GM18858 (cell line): ENCODE data around the gene TRERF1.

Experiments used
- ATAC-seq: cut with Tn5 transposase; IDR thresholded peaks from one replicate; pipeline ENCODE4 v1.9.1; 2021; ENCODE audit not compliant: unreplicated experiment

Gene TRERF1

DNA sequence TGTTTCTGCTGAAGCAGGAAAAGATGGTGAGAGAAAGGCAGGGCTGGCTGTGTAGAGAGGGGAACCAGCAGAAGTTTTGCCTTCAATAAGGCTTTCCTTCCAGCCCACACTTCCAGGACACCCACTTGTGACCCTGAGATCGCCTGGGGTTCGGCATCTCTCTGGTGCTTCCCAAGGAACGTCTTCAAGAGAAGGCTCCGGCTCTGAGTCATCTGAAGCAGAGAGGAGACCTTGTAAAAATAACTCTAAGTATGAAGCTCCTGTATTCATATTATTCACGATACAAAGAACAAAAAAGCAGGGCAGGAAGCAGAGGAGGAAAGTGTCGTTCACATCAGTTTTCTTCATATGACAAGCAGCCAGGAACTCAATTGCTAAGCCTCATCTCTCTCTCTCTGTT is 138.7 kb downstream of the TRERF1 start:
- ATAC-seq: no peak

DNA sequence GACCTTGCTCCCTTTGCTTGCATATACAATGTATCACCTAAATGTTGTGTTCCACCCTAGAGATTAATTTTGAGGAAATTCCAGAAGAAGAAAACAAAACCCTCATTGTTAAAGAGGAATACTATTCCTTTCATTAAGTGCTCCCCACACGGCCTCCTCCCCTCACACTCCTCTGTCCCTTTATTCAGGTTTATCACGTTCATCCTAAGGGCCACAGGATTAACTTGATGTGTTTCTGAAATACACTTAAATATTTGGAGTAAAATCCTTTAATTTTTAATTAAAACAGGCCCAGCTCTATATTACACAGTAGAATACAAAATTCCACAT is 144.6 kb downstream of the TRERF1 start:
- ATAC-seq: no peak

DNA sequence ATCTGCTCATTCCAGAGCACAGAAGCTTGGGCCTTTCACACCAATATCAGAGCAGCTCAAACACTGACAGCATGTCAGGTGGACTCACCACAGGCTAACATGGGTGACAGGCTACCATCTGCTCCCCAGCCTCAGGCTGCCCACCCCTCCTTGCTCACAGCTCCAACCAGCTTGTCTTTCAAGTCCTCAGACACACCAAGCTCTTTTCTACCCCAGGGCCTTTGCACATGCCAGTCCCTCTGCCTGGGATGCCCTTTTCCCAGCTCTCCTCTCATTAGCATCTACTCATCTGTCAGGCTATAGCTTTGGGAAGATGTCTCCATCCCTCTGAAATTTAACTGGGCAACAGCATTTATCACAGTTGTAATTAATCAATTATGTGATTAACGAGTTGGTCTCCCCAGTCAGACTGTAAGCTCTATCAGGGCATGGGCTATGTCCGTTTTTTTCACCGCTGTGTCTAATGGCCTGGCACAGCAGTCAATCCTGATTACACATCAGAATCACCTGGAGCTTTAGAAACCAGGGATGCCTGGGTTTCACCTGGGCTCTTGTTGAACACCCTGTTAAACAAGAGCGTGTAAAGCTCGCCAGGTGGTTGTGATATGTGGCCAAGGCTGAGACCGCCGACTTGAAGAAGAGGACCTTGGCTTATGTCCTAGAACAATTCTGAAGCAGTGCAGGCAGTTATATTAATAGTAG is 145.1 kb downstream of the TRERF1 start:
- ATAC-seq: no peak

DNA sequence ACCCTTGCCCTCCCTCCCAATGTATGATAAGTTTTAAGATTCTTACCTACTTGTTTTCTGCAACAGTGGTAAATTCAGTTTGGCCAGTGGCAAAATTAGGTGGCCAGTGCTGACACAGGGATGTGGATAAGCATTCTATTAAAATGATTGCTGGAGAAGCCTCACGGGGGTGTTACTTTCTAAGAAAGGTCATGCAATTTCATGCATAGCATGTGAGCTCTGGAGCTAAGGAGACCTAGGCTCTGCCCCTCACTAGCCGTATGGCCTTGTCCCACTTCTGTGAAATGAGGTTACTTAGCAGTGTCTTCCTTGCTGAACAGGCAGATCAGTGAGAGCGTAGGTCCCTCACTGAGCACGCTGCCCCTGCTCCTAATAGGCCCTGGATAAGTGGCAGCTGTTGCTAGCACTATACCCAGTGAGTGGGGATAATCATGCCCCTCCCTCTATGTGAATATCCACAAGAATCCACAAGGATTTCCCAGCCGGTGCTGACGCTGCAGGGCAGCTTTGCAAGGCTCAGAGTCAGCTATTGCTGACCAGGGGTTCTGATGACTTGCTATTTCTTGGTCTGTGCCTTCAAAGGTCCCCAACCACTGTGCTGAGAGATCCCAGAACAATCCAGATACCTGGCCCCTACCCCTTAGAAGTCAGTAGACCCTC is 147.5 kb downstream of the TRERF1 start:
- ATAC-seq: no peak

DNA sequence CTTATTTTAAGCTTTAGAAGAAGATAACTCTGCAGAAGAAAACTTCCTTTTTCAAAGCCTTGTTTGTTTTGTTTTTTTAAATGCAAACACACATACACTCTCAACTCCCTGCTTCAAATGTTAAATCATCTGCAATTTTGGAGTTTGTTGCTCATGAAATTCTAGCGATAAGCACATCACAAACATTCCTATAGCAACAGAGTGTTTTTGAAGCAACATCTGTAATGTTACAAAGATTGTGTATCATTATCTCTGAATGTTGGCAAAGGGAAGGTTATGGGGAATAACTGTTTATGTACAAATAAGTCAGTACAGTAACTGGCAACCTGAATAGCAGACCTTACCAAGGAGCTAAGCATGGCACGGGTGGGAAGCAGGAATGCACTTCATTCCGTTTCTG is 149.3 kb downstream of the TRERF1 start:
- no peak for ATAC-seq

DNA sequence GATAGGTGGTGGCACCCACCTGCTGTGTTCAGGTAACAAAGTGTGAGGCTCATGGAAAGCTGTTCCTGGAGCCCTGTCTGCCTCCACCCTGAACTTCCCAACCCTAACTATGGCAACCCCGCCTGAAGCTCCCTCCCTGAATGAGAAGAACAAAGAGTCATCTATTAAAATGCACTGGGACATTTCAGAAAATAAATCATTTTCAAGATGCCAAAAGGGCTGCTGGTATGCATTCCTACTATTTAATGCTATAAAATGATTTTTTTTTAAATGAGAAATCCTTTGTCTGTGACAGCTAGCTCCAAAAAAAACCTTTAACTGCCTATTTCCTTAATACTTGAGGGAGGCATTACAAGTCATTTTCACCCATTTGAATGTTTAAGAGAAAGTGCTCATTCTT is 149.7 kb downstream of the TRERF1 start:
- no peak for ATAC-seq

DNA sequence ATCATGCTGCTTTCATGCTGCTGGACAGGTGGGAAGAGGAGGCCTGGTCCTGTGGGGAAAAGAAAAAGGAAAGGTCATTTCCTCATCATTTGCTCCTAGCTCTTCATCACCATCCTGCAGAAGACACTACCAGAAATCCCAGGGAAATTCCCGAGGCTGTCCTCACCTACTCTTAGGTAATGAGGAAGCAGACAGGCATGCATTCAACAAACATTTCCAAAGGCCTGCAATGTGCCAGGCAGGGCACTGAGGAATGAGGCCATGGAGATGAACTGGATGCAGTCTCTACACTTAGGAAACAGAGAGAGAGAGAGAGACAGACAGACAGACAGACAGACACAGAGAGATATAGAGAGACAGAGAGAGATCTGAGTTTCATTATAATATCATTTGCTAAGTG is 151.0 kb downstream of the TRERF1 start:
- no peak for ATAC-seq

DNA sequence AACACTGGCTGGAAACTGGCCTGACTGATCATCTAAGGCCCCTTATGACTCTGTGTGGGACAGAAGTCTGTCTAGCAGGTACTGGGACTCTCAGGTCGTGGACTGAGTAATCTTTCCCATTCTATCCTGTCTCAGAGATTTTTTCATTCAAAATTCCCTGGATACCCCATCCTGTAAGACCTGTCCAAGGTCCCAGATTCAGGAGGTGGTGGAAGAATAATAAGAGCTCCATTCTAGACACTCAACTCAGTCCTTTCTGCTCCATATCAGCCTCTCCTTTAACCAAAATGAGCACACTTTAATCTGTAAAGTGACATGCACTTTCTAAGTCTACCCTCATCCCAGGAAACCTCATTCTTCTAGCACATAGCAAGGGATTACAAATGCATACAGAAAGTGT is 151.5 kb downstream of the TRERF1 start:
- no peak for ATAC-seq

GRCh38 chr6:42297661-42298060 is 154.1 kb downstream of the TRERF1 start:
- no peak for ATAC-seq

DNA sequence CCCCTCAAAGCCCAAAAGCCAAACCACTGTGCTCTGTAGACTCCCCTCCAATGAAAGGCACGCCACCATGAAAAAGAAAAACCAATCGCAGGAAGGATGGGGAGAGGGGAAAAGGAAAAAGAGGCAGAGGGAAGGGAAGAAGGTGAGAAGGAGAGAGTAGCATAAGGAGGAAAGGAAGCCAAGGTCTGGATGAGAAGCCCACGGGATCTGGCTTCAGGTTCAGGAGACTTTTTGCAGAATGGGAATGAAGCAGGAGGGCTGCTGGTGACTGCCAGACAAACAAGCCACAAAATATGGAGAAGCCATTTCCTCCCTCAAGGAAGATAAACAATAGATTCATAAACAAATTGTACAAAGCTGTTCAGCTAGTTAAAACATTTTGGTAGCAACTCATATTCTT is 155.1 kb downstream of the TRERF1 start:
- no peak for ATAC-seq

- ATAC-seq: no peak
Observed at GRCh38 chr6:42295677-42296076, 156.0 kb downstream of the TRERF1 start.

GRCh38 chr6:42295181-42295580 is 156.5 kb downstream of the TRERF1 start:
- no peak for ATAC-seq

- no peak for ATAC-seq
Observed at GRCh38 chr6:42294759-42295158, 157.0 kb downstream of the TRERF1 start.

GRCh38 chr6:42293386-42293977 is 158.2 kb downstream of the TRERF1 start:
- no peak for ATAC-seq

DNA sequence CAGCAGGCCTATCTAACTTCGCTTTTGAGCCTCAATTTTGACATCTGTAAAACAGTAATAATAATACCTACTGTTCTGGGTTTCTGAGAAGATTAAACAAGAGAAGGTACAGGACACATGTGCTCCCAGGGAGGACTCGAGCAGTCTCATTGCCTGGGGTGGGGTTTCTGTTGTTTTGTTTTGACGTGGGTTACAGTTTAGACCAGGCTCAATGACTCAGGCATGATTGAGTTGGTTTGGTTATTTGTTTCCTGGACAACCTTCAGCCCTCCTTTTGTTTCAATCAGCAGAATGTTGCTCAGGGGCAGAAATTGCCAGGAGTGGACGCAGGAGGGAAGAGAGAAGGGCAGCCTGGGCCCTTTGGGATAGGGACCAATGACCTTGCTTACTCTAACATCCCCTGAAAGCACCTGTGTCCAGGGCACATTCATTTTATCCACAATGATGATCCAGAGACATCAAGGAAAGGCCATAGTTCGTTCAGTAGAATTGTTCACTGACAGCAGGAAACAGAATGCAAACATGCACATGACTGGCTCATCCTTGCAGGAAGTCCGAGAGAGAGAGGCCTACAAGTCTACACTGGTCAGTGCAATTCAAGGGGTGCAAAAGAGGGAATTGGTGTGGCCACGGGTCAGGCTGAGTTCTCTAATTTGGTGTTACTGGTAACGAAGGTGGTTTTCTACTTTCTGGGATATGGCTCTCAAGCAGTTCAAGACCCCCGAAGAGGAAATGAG is 159.6 kb downstream of the TRERF1 start:
- ATAC-seq: no peak

GRCh38 chr6:42287756-42288155 is 164.0 kb downstream of the TRERF1 start:
- no peak for ATAC-seq

- no peak for ATAC-seq
Observed at GRCh38 chr6:42281570-42281969, 170.2 kb downstream of the TRERF1 start.

DNA sequence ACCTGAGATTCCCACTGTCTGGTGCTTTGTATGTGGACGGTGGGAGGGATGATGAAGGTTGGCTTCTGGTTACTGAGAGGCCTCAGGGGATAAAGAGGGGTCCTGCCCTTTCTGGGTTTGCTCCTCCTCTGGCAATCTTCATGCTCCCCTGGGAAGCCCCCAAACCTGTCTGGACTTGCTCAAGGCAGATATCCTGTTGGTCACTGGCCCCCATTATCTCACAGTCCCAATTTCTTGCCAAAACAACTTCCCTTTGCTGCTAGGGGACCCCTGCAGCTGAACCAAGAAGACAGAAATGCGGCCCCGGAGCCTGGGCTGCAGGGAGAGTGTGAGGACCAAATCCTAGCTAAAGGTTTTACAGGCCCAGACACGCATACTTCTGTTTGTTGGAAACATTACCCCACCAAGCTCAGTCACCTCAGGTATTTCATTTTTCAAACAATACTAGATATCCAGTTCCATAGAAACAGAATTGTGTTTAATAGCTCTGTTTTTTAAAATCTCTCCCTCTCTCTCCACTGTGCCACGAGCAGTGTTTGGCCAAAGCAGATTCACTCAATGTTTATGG is 170.7 kb downstream of the TRERF1 start:
- ATAC-seq: no peak

GRCh38 chr6:42279966-42280629 is 171.6 kb downstream of the TRERF1 start:
- no peak for ATAC-seq

DNA sequence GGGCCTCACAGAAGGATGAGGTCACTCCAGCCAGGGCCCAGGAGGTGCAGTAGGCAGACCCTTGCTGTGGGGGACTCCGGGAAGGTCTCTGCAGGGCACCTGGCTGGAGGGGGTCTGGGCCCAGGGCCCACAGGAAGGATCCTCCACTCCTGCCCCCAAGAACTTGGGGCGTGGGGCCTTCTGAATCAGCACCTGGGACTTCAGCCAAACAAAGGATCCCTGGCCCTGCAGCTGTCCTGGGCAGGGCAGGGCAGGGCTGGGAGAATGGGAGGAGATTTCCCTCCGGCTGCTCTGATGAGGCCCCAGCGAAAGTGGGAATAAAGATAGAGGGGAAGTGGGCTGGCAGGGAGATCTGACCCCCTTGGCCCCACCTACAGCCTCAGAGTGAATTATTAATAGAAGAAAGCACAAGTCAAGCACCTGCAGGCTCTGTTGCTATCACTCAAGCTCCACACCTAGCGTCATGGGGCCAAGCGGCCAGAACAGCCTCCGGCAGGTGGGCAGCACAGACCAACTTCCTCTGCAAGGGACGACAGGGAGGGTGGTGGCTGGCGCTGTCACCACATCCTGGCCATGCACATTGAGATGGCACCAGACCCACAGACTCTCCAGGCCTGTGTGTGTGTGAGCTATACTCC is 172.5 kb downstream of the TRERF1 start:
- ATAC-seq: no peak
